HG03066 (cell line): Measurements from ENCODE around the gene ZNF594.
"Not testable (repeated sequence)": the region's sequence is repeated elsewhere in the genome, so short reads cannot be mapped to it uniquely, and the experiment has no call there.

ENCODE experiments used
- ATAC-seq: cut with Tn5 transposase; IDR thresholded peaks from one replicate; pipeline ENCODE4 v1.9.1; 2021; ENCODE audit warnings: low read depth; ENCODE audit not compliant: unreplicated experiment

Gene ZNF594

GRCh38 chr17:5203178-5203907 is 11.7 kb upstream of the ZNF594 start:
- ATAC-seq: no peak

GRCh38 chr17:5201011-5201410 is 9.3 kb upstream of the ZNF594 start:
- ATAC-seq: no peak

- ATAC-seq: no peak
Observed at GRCh38 chr17:5200360-5200759, 8.7 kb upstream of the ZNF594 start.

GRCh38 chr17:5198472-5198871 is 6.8 kb upstream of the ZNF594 start:
- ATAC-seq: no peak

- no peak for ATAC-seq
Observed at GRCh38 chr17:5194346-5194745, 2.7 kb upstream of the ZNF594 start.

- ATAC-seq: no peak
Observed at GRCh38 chr17:5184288-5184687, 7.4 kb downstream of the ZNF594 start.

- ATAC-seq: no peak
Observed at GRCh38 chr17:5183410-5183793, 8.3 kb downstream of the ZNF594 start.

- ATAC-seq: no peak
Observed at GRCh38 chr17:5182597-5183409, 8.9 kb downstream of the ZNF594 start.

- no peak for ATAC-seq
Observed at GRCh38 chr17:5181509-5182305, 10.0 kb downstream of the ZNF594 start.

- ATAC-seq: no peak
Observed at GRCh38 chr17:5179003-5179402, 12.7 kb downstream of the ZNF594 start.

GRCh38 chr17:5175027-5175426 is 16.6 kb downstream of the ZNF594 start:
- not testable (repeated sequence) for ATAC-seq

GRCh38 chr17:5165791-5166564 is 25.7 kb downstream of the ZNF594 start:
- ATAC-seq: not testable (repeated sequence)

GRCh38 chr17:5164436-5164835 is 27.2 kb downstream of the ZNF594 start:
- no peak for ATAC-seq

GRCh38 chr17:5161793-5162192 is 29.9 kb downstream of the ZNF594 start:
- ATAC-seq: not testable (repeated sequence)

GRCh38 chr17:5160702-5161101 is 31.0 kb downstream of the ZNF594 start:
- ATAC-seq: not testable (repeated sequence)

GRCh38 chr17:5146122-5146521 is 45.5 kb downstream of the ZNF594 start:
- ATAC-seq: not testable (repeated sequence)

GRCh38 chr17:5142877-5143276 is 48.8 kb downstream of the ZNF594 start:
- ATAC-seq: not testable (repeated sequence)

GRCh38 chr17:5139458-5139732 is 52.3 kb downstream of the ZNF594 start:
- ATAC-seq: no peak

- ATAC-seq: no peak
Observed at GRCh38 chr17:5138616-5139457, 52.8 kb downstream of the ZNF594 start.

- not testable (repeated sequence) for ATAC-seq
Observed at GRCh38 chr17:5138198-5138544, 53.5 kb downstream of the ZNF594 start.
